ENCODE data around the gene FCF1. TPM values are rescaled to one million over a fixed set of nuclear protein-coding genes. Genes with fewer than 3 reads are reported as not detected.
A peak's percentile ranks its signal among the peaks of the same experiment; 100 is the strongest.

FCF1 gene
- total and polyA plus RNA-seq, 2 experiments from 2014 or later = 15.9 to 21.9 TPM

DNA sequence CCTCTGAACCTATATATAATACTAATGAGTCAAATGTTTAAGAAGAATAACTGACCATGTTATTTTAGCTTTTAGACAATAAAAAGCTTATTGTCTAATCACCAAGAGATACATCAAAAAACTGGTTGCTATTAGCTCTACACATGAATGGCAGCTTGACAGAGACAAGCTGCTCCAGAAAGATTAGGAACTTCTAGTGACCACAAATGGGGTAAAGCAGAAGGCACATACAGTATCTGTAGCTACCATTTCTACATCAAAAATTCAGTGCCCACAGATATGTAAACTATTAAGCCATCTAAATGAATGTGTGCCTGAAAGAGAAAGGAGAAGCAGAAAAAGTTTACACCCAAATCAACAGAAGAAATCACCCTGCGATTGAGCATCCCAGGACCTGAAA is 2.5 kb upstream of the FCF1 start:
- TF ChIP-seq, protein P1, sequence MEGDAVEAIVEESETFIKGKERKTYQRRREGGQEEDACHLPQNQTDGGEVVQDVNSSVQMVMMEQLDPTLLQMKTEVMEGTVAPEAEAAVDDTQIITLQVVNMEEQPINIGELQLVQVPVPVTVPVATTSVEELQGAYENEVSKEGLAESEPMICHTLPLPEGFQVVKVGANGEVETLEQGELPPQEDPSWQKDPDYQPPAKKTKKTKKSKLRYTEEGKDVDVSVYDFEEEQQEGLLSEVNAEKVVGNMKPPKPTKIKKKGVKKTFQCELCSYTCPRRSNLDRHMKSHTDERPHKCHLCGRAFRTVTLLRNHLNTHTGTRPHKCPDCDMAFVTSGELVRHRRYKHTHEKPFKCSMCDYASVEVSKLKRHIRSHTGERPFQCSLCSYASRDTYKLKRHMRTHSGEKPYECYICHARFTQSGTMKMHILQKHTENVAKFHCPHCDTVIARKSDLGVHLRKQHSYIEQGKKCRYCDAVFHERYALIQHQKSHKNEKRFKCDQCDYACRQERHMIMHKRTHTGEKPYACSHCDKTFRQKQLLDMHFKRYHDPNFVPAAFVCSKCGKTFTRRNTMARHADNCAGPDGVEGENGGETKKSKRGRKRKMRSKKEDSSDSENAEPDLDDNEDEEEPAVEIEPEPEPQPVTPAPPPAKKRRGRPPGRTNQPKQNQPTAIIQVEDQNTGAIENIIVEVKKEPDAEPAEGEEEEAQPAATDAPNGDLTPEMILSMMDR (IDR thresholded peaks at IDR 0.05; ENCODE audit: low read depth, low read length) = no peak
- no peak overlapping the region for H3K27ac ChIP-seq
- H3K4me3 ChIP-seq = no peak overlapping the region
- H3K9me3 ChIP-seq (ENCODE audit: low read depth) = no peaks in the 10 kb centered on the region
- DNase-seq (ENCODE audit: low read depth in 1 of 2, low spot score in 1 of 2) = no peak
- H3K4me1 ChIP-seq (ENCODE audit: low read depth) = peaks cover 6% of the 10 kb centered on the region
- no peaks in the 10 kb centered on the region for H3K27me3 ChIP-seq
- peaks cover 3% of the 10 kb centered on the region for H3K36me3 ChIP-seq

DNA sequence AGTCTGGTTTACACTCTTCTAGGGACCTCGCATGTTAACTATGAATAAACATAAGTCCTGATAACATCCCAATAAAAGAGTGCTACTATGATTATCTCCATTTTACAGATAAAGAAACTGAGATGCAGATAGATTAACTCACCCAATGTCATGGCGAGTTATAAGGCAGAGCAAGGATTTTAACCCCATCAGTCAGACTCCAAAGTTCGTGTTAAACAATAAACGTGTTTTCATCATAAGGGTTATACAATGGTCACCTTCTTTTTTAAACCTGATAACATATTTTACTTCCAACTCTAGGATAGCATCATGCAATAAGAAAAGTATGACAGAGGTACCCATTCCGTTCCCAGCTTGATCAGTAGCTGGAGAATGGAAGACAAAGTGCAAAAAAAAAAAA is 1.3 kb upstream of the FCF1 start:
- DNase-seq (ENCODE audit: low read depth in 1 of 2, low spot score in 1 of 2) = no peak
- Histone ChIP-seq H3K36me3 (peaks cover 10% of the 10 kb centered on the region), H3K4me3 (peak overlapping the region; percentile 7), H3K9me3 (ENCODE audit: low read depth) (no peaks in the 10 kb centered on the region), H3K27ac (no peak overlapping the region), H3K4me1 (ENCODE audit: low read depth) (peaks cover 6% of the 10 kb centered on the region), H3K27me3 (no peaks in the 10 kb centered on the region)
- TF ChIP-seq, protein P1 (IDR thresholded peaks at IDR 0.05; ENCODE audit: low read depth, low read length) = no peak

DNA sequence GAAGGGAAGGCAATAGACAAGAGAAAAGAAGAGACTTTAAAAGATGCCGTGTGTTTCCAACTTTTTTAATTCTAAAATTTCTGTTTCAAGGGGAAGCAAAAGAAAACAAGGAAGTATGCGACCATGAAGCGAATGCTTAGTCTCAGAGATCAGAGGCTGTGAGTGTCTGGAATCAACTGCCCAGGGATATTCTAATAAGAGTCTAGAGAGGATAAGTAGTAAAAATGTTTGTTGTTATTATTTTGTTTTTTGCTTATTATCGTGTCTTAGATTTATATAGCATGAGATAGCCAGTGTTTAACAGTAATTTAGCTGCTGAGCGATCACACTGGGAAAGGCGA is 421 bp downstream of the FCF1 start:
- Histone ChIP-seq H3K27me3 (no peaks in the 10 kb centered on the region), H3K27ac (no peak overlapping the region)
- TF ChIP-seq, protein P1 (IDR thresholded peaks at IDR 0.05; ENCODE audit: low read depth, low read length) = no peak

DNA sequence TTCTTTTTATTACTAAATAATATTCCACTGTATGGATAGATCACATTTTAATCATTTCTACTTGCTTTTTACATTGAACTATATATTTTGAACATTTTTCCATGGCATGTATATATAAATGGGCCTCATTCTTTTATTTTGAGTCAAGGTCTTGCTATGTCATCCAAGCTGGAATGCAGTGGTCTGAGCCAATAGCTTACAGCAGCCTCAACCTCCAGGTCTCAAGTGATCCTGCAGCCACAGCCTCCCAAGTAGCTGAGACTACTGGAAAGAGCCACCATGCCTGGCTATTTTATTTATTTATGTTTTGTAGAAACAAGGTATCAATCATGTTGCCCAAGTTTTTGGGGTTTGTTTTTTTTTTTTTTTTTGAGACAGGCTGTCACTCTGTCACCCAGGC is 7.6 kb downstream of the FCF1 start:
- no peak overlapping the region for H3K4me3 ChIP-seq
- TF ChIP-seq, protein P1 (IDR thresholded peaks at IDR 0.05; ENCODE audit: low read depth, low read length) = no peak
- peak in 1 of 2 donors; percentile 6 for DNase-seq (ENCODE audit: low read depth in 1 of 2, low spot score in 1 of 2)
- H3K27me3 ChIP-seq = no peaks in the 10 kb centered on the region
- H3K36me3 ChIP-seq = peaks cover 7% of the 10 kb centered on the region
- no peaks in the 10 kb centered on the region for H3K4me1 ChIP-seq (ENCODE audit: low read depth)
- no peaks in the 10 kb centered on the region for H3K9me3 ChIP-seq (ENCODE audit: low read depth)
- no peak overlapping the region for H3K27ac ChIP-seq

More for the DNA sequence above, 421 bp downstream of the FCF1 start:
- H3K4me3 ChIP-seq = peak overlapping the region; percentile 77
- peaks cover 6% of the 10 kb centered on the region for H3K4me1 ChIP-seq (ENCODE audit: low read depth)
- peaks cover 10% of the 10 kb centered on the region for H3K36me3 ChIP-seq
- no peaks in the 10 kb centered on the region for H3K9me3 ChIP-seq (ENCODE audit: low read depth)
- no peak for DNase-seq (ENCODE audit: low read depth in 1 of 2, low spot score in 1 of 2)

DNA sequence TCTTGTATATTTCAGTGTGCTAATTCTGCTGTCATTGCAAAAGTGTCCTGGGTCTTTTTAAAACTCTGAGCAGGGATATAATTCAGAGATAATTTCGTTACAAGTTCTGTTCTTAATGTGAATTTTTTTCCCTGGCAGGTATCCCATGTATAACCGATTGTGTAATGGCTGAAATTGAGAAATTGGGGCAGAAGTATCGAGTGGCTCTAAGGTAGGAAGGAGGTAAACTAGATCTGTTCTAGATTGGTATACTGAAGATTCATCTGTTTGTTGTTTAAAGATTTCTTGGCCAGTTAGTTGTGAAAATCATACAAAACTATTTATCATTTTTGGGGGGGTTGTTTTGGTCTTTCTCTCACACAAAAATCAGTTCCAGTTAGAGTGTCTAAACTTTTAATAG is 10.2 kb downstream of the FCF1 start:
- no peak overlapping the region for H3K4me3 ChIP-seq
- H3K9me3 ChIP-seq (ENCODE audit: low read depth) = no peaks in the 10 kb centered on the region
- no peaks in the 10 kb centered on the region for H3K27me3 ChIP-seq
- DNase-seq (ENCODE audit: low read depth in 1 of 2, low spot score in 1 of 2) = no peak
- H3K27ac ChIP-seq = no peak overlapping the region
- H3K36me3 ChIP-seq = no peaks in the 10 kb centered on the region
- H3K4me1 ChIP-seq (ENCODE audit: low read depth) = no peaks in the 10 kb centered on the region
- TF ChIP-seq, protein P1 (IDR thresholded peaks at IDR 0.05; ENCODE audit: low read depth, low read length) = no peak

DNA sequence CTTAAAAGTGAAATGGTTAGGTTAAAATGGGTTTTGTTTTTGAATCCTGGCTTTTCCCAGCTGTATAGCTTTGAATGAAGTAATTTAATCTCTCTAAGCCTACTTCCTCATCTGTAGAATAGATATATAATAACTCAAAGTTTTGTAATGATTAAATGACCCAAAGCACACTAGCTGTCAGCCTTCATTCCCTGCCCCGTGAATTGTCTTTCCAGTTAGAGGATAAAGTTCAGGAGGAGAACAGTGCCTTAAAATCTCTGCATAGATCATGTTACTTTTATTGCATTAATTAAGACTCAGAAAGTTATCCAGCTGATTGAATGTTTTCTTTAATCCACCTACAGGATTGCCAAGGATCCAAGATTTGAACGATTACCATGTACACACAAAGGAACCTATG is 19.4 kb downstream of the FCF1 start:
- peaks cover 24% of the 10 kb centered on the region for H3K36me3 ChIP-seq
- H3K4me1 ChIP-seq (ENCODE audit: low read depth) = no peaks in the 10 kb centered on the region
- TF ChIP-seq, protein P1 (IDR thresholded peaks at IDR 0.05; ENCODE audit: low read depth, low read length) = no peak
- DNase-seq (ENCODE audit: low read depth in 1 of 2, low spot score in 1 of 2) = no peak
- H3K27ac ChIP-seq = no peak overlapping the region
- H3K27me3 ChIP-seq = no peaks in the 10 kb centered on the region
- H3K4me3 ChIP-seq = no peak overlapping the region
- no peaks in the 10 kb centered on the region for H3K9me3 ChIP-seq (ENCODE audit: low read depth)
